Measurements from ENCODE around the gene ABCA5.

DNA sequence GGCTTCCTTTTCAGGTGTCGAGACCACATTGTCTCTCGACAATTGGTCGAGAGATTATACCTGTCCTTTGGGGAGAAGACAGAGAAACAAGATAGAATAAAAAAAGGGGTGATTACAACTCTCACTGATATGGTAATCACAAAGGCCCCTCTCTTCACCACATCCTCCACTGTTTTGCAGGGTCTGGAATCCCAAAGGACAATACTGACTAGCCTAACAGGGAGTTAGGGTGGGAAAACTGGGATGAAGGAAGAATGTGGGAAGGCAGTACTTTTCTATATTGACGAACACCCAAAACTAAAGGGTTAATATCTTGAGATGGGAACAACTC lies 6.1 kb downstream of the ABCA5 start:
- TF ChIP-seq, protein P1, sequence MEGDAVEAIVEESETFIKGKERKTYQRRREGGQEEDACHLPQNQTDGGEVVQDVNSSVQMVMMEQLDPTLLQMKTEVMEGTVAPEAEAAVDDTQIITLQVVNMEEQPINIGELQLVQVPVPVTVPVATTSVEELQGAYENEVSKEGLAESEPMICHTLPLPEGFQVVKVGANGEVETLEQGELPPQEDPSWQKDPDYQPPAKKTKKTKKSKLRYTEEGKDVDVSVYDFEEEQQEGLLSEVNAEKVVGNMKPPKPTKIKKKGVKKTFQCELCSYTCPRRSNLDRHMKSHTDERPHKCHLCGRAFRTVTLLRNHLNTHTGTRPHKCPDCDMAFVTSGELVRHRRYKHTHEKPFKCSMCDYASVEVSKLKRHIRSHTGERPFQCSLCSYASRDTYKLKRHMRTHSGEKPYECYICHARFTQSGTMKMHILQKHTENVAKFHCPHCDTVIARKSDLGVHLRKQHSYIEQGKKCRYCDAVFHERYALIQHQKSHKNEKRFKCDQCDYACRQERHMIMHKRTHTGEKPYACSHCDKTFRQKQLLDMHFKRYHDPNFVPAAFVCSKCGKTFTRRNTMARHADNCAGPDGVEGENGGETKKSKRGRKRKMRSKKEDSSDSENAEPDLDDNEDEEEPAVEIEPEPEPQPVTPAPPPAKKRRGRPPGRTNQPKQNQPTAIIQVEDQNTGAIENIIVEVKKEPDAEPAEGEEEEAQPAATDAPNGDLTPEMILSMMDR (IDR thresholded peaks at IDR 0.05; ENCODE audit: extremely low read depth in 1 of 2, insufficient read depth in 1 of 2, low read depth in 1 of 2, low read length in 2 of 2): no peak
- no peak for TF ChIP-seq POLR2A (IDR thresholded peaks at IDR 0.05; ENCODE audit: low read depth, low read length)
